HCT116 (cell line): ENCODE data around the gene HOXA7. TPM values are rescaled to one million over a fixed set of nuclear protein-coding genes. Genes with fewer than 3 reads are reported as not detected.

Experiments
- ATAC-seq: fragments of 200-7000 bp; cut with Tn5 transposase; 2 replicates; pipeline ENCODE4 v1.9.1; 2020; ENCODE audit warnings: mild to moderate bottlenecking, moderate library complexity
- BruUV-seq: library from RNA; stranded (reverse); fragments of 400-500 nt; replicated peaks from 2 replicates; lab custom pipeline; 2021; lab: Mats Ljungman, UMichigan
- CTCF ChIA-PET: fragments of 300-600 bp; sonication (Branson Sonifier 250); formaldehyde crosslinking; loops from one replicate; lab custom pipeline; 2021; ENCODE audit warnings: antibody characterized with exemption; lab: Charles Lee
- POLR2A ChIA-PET: fragments of 300-600, 350-600 bp; sonication (Branson Sonifier 250); formaldehyde crosslinking; loops from one replicate; lab custom pipeline; 2021; ENCODE audit warnings: antibody characterized with exemption; lab: Charles Lee
- RAD21 ChIA-PET, 2 experiments: fragments of 300-600 bp; sonication (Branson Sonifier 250); formaldehyde crosslinking; loops; one replicate each; lab custom pipeline; 2023; ENCODE audit warnings: low total read pairs in 2 of 2; ENCODE audit not compliant: uncharacterized antibody in 2 of 2, unreplicated experiment in 2 of 2, low non-redundant PET in 1 of 2; lab: Charles Lee
- DNase-seq: peaks from one replicate; pipeline ENCODE4 v3.0.0-alpha.2; 2010; ENCODE audit warnings: low read depth, low spot score
- H2AFZ ChIP-seq: fragments of 200-600 bp; shearing (Covaris generic), sonication (generic); 2 replicates; pipeline ENCODE4 v1.6.1; 2017; ENCODE audit warnings: low read depth, mixed run types, mixed read lengths, antibody characterized with exemption, low read length; ENCODE audit not compliant: poor library complexity, severe bottlenecking
- H3K27ac ChIP-seq: 2 replicates; pipeline ENCODE4 v1.5.1; 2012; ENCODE audit warnings: low read depth, low read length
- H3K27me3 ChIP-seq: fragments of 200-600 bp; sonication (generic); 2 replicates; pipeline ENCODE4 v1.6.1; 2016; ENCODE audit warnings: mixed run types, low read length, mixed read lengths; ENCODE audit not compliant: insufficient read depth
- H3K36me3 ChIP-seq, 2 experiments: fragments of 200-500 bp in 1 of 2; fragments of 200-600 bp in 1 of 2; sonication (Bioruptor generic) in 1 of 2; sonication (generic) in 1 of 2; 2 replicates each; pipeline versions ENCODE4 v1.5.1 to v1.6.1; 2014 to 2016; ENCODE audit warnings: low read length in 2 of 2, inconsistent platforms in 1 of 2, mixed read lengths in 1 of 2, mixed run types in 1 of 2; ENCODE audit not compliant: insufficient read depth in 2 of 2, control insufficient read depth in 1 of 2
- H3K4me1 ChIP-seq, 2 experiments: fragments of 200-600 bp in 1 of 2; sonication (generic) in 1 of 2; 2 replicates each; pipeline versions ENCODE4 v1.5.1 to v1.6.1; 2012 to 2017; ENCODE audit warnings: low read length in 2 of 2, inconsistent platforms in 1 of 2, mild to moderate bottlenecking in 1 of 2, mixed read lengths in 1 of 2, mixed run types in 1 of 2, moderate library complexity in 1 of 2; ENCODE audit not compliant: insufficient read depth in 2 of 2, control insufficient read depth in 1 of 2
- H3K4me2 ChIP-seq: fragments of 200-600 bp; sonication (generic); 2 replicates; pipeline ENCODE4 v1.6.1; 2017; ENCODE audit warnings: mixed run types, low read length, mixed read lengths
- H3K4me3 ChIP-seq, 2 experiments: fragments of 200-600 bp in 1 of 2; sonication (generic) in 1 of 2; replicated peaks in 1 of 2; 2 replicates each; pipeline ENCODE4 v1.5.1; 2011 to 2016; ENCODE audit warnings: low read length in 2 of 2, control low read depth in 1 of 2, low read depth in 1 of 2, mild to moderate bottlenecking in 1 of 2, mixed read lengths in 1 of 2, mixed run types in 1 of 2
- H3K79me2 ChIP-seq: fragments of 200-600 bp; sonication (generic); 2 replicates; pipeline ENCODE4 v1.6.1; 2017; ENCODE audit warnings: mild to moderate bottlenecking, mixed run types, low read length, moderate library complexity, mixed read lengths; ENCODE audit not compliant: insufficient read depth
- H3K9ac ChIP-seq: fragments of 200-600 bp; sonication (generic); 2 replicates; pipeline ENCODE4 v1.6.1; 2016; ENCODE audit warnings: low read length, mixed read lengths
- H3K9me2 ChIP-seq: fragments of 200-600 bp; sonication (generic), shearing (Covaris generic); 2 replicates; pipeline ENCODE4 v1.6.1; 2017; ENCODE audit warnings: mixed run types, mild to moderate bottlenecking, moderate library complexity; ENCODE audit not compliant: insufficient read depth
- H3K9me3 ChIP-seq, 2 experiments: fragments of 200-500 bp in 1 of 2; fragments of 200-600 bp in 1 of 2; sonication (Bioruptor generic) in 1 of 2; sonication (generic) in 1 of 2; 2 replicates each; pipeline ENCODE4 v1.6.1; 2014 to 2017; ENCODE audit warnings: low read length in 2 of 2, mixed read lengths in 2 of 2, inconsistent platforms in 1 of 2, low read depth in 1 of 2, mild to moderate bottlenecking in 1 of 2, mixed run types in 1 of 2, moderate library complexity in 1 of 2; ENCODE audit not compliant: control insufficient read depth in 1 of 2, insufficient read depth in 1 of 2
- H4K20me1 ChIP-seq: fragments of 200-600 bp; sonication (generic), shearing (Covaris generic); 2 replicates; pipeline ENCODE4 v1.6.1; 2017; ENCODE audit warnings: mixed run types, mild to moderate bottlenecking, moderate library complexity; ENCODE audit not compliant: insufficient read depth
- ATF3 ChIP-seq: IDR thresholded peaks from 2 replicates; pipeline ENCODE4 v1.6.1; 2012
- CBX3 ChIP-seq: IDR thresholded peaks from 2 replicates; pipeline ENCODE4 v1.6.1; 2012; ENCODE audit warnings: low read depth
- CTCF ChIP-seq, 3 experiments: fragments of 200-600 bp in 1 of 3; sonication (generic) in 1 of 3; IDR thresholded peaks in 2 of 3; conservative IDR thresholded peaks in 1 of 3; 2 replicates each; pipeline ENCODE4 v1.5.1; 2012 to 2017; ENCODE audit warnings: low read depth in 2 of 3, low read length in 2 of 3, antibody characterized with exemption in 1 of 3, borderline replicate concordance in 1 of 3, control low read depth in 1 of 3, mild to moderate bottlenecking in 1 of 3, mixed read lengths in 1 of 3, mixed run types in 1 of 3, moderate library complexity in 1 of 3; ENCODE audit not compliant: insufficient read depth in 1 of 3
- EZH2 ChIP-seq: fragments of 200-600 bp; sonication (generic); IDR thresholded peaks from 2 replicates; pipeline ENCODE4 v1.6.1; 2017; ENCODE audit warnings: antibody characterized with exemption, mixed run types
- FOSL1 ChIP-seq: IDR thresholded peaks from 2 replicates; pipeline ENCODE4 v1.6.1; 2012; ENCODE audit warnings: low read depth
- JUND ChIP-seq: IDR thresholded peaks from 2 replicates; pipeline ENCODE4 v1.6.1; 2012
- POLR2AphosphoS5 ChIP-seq: IDR thresholded peaks from 2 replicates; pipeline ENCODE4 v1.6.1; 2011; ENCODE audit warnings: mild to moderate bottlenecking, low read depth, low read length, moderate library complexity
- TCF7L2 ChIP-seq: IDR thresholded peaks from 2 replicates; pipeline ENCODE4 v1.7.0; 2011; ENCODE audit warnings: borderline replicate concordance, inconsistent platforms; ENCODE audit not compliant: insufficient read depth, insufficient read length; ENCODE audit errors: extremely low read depth
- ZBTB33 ChIP-seq: IDR thresholded peaks from 2 replicates; pipeline ENCODE4 v1.6.1; 2011; ENCODE audit warnings: mild to moderate bottlenecking, low read length, moderate library complexity; ENCODE audit not compliant: insufficient replicate concordance; ENCODE audit errors: extremely low read depth
- intact Hi-C: fragments of 100-400 bp; cut with micrococcal nuclease; formaldehyde crosslinking; loops from 2 replicates; pipeline ENCODE4 v1.10.0; 2022
- total RNA-seq: library from RNA; stranded (reverse); gene quantifications from one replicate; pipeline ENCODE4 v1.2.1, GENCODE V29; 2021; ENCODE audit not compliant: unreplicated experiment
- TF ChIP-seq, protein P1 (sequence below): IDR thresholded peaks from 2 replicates; pipeline ENCODE4 v1.6.1; 2012; ENCODE audit warnings: low read depth

The HOXA7 gene
- total RNA-seq, 1 experiment from 2014 or later = 15.0 TPM

DNA sequence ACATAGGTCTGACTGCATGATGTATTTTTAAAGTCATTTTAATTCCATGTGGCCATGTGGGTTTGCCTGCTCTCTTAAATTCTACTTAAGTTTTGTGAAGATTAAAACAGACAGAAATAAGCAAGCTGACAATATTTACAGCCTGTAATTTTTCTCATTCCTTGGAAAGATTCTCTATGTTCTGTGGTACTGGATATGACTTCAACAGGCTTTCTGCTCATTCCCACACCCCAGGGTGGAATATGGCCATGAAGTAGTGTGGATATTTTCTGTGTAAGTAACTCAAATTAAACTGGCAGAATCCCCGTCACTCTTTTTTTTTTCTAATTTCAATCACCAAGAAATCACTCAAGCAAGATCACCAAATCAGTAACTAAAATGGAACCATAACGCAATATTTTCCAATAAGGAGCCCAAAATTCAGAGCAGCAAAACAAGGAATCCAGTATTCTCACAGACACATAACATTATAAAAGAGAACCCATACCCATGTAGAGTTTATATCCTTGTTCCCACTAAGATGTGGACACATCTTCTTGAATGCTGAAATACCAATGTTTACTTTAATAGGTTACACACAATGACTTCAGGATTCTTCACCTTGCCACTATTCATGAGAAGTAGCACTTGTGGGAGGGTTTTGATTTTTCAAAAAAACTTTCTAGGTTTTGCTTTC lies 18.7 kb downstream of the HOXA7 start:
- H3K4me1 ChIP-seq = peaks cover 36 to 57% of the 10 kb centered on the region in 2 experiments
- no peak for DNase-seq
- no peak for TF ChIP-seq CBX3
- no peak for TF ChIP-seq ATF3
- TF ChIP-seq JUND = no peak
- no peak for TF ChIP-seq TCF7L2
- TF ChIP-seq ZBTB33 = no peak
- TF ChIP-seq, protein P1, sequence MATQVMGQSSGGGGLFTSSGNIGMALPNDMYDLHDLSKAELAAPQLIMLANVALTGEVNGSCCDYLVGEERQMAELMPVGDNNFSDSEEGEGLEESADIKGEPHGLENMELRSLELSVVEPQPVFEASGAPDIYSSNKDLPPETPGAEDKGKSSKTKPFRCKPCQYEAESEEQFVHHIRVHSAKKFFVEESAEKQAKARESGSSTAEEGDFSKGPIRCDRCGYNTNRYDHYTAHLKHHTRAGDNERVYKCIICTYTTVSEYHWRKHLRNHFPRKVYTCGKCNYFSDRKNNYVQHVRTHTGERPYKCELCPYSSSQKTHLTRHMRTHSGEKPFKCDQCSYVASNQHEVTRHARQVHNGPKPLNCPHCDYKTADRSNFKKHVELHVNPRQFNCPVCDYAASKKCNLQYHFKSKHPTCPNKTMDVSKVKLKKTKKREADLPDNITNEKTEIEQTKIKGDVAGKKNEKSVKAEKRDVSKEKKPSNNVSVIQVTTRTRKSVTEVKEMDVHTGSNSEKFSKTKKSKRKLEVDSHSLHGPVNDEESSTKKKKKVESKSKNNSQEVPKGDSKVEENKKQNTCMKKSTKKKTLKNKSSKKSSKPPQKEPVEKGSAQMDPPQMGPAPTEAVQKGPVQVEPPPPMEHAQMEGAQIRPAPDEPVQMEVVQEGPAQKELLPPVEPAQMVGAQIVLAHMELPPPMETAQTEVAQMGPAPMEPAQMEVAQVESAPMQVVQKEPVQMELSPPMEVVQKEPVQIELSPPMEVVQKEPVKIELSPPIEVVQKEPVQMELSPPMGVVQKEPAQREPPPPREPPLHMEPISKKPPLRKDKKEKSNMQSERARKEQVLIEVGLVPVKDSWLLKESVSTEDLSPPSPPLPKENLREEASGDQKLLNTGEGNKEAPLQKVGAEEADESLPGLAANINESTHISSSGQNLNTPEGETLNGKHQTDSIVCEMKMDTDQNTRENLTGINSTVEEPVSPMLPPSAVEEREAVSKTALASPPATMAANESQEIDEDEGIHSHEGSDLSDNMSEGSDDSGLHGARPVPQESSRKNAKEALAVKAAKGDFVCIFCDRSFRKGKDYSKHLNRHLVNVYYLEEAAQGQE = no peak
- TF ChIP-seq POLR2AphosphoS5 = no peak
- TF ChIP-seq EZH2 = no peak
- no peak for TF ChIP-seq CTCF (IDR thresholded peaks at IDR 0.05 in 2 of 3, conservative IDR thresholded peaks at IDR 0.05 in 1 of 3; ENCODE audit: borderline replicate concordance in 1 of 3, insufficient read depth in 1 of 3, low read depth in 2 of 3, low read length in 2 of 3)
- TF ChIP-seq FOSL1 = no peak
- H3K9ac ChIP-seq = no peak overlapping the region
- no peaks in the 10 kb centered on the region for H3K27me3 ChIP-seq
- H3K9me2 ChIP-seq = no peaks in the 10 kb centered on the region
- RAD21 ChIA-PET = no interaction called here
- H3K79me2 ChIP-seq = no peaks in the 10 kb centered on the region
- no TSS peak for BruUV-seq
- H3K27ac ChIP-seq = no peak overlapping the region
- POLR2A ChIA-PET = no interaction called here
- no peaks in the 10 kb centered on the region for H3K9me3 ChIP-seq
- intact Hi-C loops = no loop called here
- H3K4me3 ChIP-seq = no peak overlapping the region
- CTCF ChIA-PET = interaction anchor here (0.6 kb wide), 1 partner anchor 769 kb away, joined by 3 read pairs; no protein-coding TSS in a partner anchor
- ATAC-seq = no peak
- H3K4me2 ChIP-seq = no peak overlapping the region
- no peaks in the 10 kb centered on the region for H4K20me1 ChIP-seq
- no peak overlapping the region for H2AFZ ChIP-seq
- peaks cover 0 to 2% of the 10 kb centered on the region in 2 experiments; a peak in 1 of 4 replicates for H3K36me3 ChIP-seq
